ENCODE results near the gene CD300LD.
"Not testable (repeated sequence)": the region's sequence is repeated elsewhere in the genome, so short reads cannot be mapped to it uniquely, and the experiment has no call there.

The CD300LD gene

GRCh38 chr17:74606050-74606449 lies 14.0 kb upstream of the CD300LD start:
- no peak for DNase-seq (ENCODE audit: low spot score)

GRCh38 chr17:74605361-74605760 lies 13.3 kb upstream of the CD300LD start:
- no peak for DNase-seq (ENCODE audit: low spot score)

GRCh38 chr17:74604761-74605160 lies 12.7 kb upstream of the CD300LD start:
- no peak for DNase-seq (ENCODE audit: low spot score)

DNA sequence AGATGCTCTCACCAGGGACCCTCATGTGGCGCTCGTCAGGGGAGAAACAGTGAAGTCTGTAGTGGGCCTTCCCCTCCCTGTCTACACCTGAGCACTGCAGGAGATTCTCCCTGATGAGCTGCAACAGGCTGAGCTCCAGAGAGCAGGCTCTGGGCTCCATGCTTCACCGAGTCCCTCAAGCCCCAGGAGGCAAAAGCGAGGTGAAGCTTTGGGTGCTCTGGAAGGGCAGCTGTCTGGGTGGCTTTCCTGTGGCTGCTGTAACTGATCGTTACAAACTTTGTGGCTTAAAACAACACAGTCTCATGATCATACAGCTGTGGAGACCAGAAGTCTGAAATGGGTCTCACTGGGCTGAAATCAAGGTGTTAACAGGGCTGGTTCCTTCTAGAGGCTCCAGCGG lies 12.1 kb upstream of the CD300LD start:
- no peak for DNase-seq (ENCODE audit: low spot score)

GRCh38 chr17:74603746-74604145 lies 11.7 kb upstream of the CD300LD start:
- no peak for DNase-seq (ENCODE audit: low spot score)

DNA sequence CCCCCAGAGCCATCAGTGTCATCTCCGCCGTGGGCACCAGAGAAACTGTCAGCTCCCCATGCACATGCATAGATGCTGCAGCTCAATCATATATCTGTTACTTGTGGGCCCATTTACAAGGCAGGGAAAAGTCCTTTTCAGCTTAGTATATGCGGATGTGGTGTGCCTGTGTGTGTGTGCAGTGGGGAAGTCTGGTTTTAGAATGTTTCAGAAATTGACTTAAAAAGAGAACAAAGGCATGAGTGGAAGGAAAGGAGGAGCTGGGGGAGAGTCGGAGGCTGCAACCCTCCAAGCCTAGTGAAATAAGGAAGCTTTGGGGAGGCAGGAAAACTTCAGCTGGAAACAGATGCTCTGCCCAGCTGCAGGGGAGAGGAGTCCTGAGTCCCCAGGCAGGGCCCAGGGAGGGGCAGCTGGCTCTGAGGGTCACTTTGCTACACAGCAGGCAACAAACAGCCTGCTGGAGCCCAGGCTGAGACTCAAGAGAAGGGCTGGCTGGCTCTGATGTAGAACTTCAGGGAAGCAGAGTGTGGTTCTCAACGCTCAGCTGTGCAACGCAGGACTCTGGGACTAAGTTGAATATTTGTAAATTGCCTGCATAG lies 11.1 kb upstream of the CD300LD start:
- no peak for DNase-seq (ENCODE audit: low spot score)

DNA sequence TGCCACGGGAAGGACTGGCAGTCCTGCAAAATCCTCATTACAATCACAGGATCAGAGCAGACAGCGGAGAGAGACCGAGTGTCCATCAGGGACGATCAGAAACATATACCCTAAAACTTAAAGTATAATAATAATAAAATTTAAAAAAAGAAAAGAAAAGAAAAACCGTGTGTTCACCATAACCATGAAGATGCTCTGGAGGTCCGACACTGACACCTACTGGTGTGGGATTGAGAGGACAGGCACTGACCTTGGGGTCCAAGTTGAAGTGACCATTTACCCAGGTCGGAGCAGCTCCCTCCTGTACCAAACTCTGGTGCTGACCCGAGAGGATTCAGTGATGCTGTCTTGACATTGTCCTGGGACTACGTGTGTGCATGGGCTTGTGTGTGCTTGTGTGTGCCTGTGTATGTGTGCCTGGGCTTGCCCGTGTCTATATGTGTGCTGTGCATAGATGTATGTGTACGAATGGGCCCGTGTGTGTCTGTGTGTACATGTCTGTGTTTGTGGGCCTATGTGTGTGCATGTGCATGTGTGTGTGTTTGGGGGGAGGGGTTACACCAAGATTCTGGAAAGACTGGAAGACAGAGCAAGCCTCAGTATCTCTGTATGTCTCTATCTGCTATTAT lies 10.0 kb upstream of the CD300LD start:
- peak; percentile 45 for DNase-seq (ENCODE audit: low spot score)

DNA sequence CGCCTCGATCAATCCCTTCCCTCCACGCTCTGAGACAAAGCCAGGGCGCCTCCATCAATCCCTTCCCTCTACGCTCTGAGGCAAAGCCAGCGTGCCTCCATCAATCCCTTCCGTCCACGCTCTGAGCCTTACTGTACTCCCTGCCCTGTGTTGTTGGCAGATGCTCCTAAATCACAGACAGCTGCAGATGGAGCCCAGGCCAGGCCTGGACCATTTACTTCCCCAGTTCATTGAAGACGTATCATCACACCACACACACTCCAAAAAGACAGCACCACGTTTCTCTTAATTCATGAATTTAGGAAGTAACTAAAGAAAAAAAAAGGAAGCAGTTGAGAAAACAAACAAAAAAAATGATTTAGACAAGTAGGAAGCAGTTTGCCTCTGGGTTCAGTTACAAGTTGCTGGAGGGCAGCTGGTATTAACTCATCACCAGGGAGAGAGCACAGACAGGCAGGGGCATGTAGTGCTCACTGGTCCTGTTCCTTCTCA lies 7.4 kb upstream of the CD300LD start:
- no peak for DNase-seq (ENCODE audit: low spot score)

DNA sequence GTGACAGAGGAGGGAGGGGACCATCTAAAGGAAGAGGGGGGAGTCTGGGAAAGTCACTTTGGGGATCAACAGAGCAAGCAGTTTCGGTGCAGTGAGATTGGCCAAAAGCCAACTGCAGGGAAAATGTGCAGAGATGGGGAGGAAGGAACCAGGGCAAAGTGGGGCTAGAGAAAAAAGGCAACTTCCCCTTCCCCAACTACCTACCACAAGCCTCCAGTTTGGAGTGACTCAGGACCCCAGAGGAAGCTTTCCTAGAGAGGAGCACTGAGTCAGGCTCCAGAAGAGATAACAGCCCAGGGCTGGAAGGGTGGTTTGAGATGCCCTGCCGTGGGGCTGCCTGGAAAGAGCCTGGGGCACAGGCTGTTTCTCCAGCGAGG lies 6.9 kb upstream of the CD300LD start:
- DNase-seq (ENCODE audit: low spot score), result no peak

GRCh38 chr17:74598346-74599022 lies 6.4 kb upstream of the CD300LD start:
- no peak for DNase-seq (ENCODE audit: low spot score)

- DNase-seq (ENCODE audit: low spot score), result no peak
Observed at GRCh38 chr17:74597069-74597790, 5.1 kb upstream of the CD300LD start.

DNA sequence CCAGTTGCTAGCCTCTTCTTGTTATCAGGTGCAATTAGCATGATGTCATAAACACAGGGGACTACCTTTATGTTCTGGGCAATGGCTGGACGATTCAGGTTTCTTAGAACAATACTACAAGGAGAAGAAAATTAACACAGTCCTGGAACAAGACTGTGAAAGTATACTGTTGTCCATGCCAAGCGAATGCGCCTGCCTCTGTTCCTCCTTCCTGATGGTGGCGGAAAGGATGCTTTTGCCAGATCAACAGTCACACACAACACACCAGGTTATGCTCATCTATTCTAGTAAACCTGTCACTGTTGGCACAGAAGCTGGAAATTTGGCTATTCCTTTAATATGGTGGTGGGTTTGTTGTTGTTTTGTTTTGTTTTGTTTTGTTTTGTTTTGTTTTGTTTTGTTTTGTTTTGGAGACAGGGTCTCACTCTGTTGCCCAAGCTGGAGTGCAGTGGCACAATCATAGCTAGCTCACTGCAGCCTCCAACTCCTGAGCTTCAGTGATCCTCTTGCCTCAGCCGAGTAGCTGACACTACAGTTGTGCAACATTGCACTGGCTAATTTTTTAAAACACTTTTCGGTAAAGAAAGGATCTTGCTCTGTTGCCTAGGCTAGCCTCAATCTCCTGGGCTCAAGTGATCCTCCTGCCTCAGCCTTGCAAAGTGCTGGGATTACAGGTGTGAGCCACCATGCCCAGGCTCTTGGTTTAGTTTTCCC lies 3.1 kb upstream of the CD300LD start:
- DNase-seq (ENCODE audit: low spot score), result no peak

DNA sequence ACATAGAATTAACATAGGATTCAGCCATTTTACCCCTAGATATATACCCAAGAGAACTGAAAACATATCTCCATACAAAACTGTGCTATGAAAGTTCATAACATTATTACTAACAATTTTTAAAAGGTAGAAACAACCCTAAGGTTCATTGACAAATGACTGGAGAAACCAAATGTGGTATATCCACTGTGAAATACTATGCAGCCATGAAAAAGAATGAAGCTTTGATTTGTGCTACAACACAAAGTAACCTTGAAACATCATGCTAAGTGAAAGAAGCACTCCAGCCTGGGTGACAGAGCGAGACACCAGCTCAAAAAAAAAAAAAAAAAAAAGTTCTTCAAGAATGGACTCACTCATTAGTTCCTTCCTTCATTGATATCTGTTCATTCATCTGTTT lies 580 bp downstream of the CD300LD start:
- DNase-seq (ENCODE audit: low spot score), result no peak

DNA sequence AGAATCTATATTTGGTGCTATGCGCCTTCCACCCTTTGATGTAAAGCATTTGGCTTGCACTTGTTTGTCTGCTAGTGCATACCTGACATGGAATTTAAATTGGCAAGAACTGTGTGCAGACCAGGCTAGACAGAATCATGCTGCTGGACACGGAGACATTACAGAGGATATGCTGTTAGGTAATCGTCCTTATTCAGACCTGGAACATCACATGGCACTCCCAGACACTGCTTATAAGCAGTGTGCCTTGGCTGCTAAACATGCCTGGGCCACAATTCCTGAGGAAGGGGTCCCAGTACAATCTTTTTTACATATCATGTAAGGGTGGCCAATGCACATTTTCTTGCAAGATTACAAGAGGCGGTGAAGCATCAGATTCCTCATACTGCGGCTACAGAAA lies 6.4 kb downstream of the CD300LD start:
- DNase-seq (ENCODE audit: low spot score), result no peak

GRCh38 chr17:74584292-74585060 lies 7.6 kb downstream of the CD300LD start:
- peak; percentile 41 for DNase-seq (ENCODE audit: low spot score)

DNA sequence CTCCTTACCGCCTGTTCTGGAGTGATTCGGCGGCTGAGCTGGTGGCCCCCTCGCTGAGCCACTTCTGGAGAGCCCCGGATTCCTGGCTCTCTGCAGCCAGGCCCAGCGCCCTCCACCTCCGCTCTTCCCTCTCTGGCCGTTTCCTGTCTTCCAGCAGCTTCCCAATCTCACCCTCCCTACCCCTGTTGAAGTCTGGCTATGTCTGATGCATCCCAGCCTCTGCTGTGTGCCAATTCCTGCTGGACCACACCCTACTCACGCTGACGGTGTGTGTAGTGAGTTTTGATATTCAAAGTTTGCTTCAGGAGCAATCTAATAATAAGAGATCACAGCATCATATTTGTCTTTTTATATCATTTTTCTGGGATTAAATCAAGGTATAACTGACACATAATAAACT lies 9.4 kb downstream of the CD300LD start:
- DNase-seq (ENCODE audit: low spot score), result no peak

- no peak for DNase-seq (ENCODE audit: low spot score)
Observed at GRCh38 chr17:74579900-74580299, 12.2 kb downstream of the CD300LD start.

DNA sequence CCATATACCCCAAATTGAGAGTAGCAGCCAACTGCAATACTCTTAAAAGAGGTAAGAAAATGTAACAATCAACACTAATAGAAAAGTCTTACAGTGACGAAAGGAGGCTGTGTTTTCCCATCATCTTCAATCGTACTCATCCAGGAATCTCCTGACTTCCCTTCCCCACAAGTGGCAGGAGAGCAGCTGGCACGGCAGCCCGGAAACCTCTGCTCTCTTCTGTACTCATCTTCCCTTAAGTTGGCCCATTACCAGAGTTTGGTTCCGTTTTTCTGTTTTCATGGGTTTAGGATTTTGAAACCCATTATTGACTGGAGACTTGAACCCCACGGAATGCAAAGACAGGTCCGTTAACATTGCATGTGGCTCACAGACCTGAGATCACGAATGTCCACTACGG lies 13.1 kb downstream of the CD300LD start:
- no peak for DNase-seq (ENCODE audit: low spot score)

- peak; percentile 27 for DNase-seq (ENCODE audit: low spot score)
Observed at GRCh38 chr17:74574489-74575142, 17.5 kb downstream of the CD300LD start.

GRCh38 chr17:74573635-74574034 lies 18.4 kb downstream of the CD300LD start:
- not testable (repeated sequence) for DNase-seq (ENCODE audit: low spot score)

DNA sequence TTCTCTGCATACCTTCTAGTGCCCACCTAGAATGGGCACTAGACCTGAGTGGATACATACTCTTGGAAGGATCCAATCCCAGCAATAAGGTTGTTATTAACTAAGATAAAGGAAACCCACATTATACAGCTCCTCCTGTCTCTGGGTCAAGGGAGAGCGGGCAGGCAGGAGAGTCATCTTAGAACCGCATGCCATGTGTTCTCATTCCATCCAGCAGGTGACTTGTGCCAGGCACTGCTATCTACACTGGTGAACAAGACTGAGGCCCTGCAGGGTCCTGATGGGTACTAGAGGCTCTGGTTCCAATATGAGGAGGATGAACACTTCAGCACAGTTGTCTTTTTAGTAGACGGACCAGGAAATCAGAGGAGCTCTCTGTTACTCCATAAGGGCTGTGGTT lies 18.9 kb downstream of the CD300LD start:
- no peak for DNase-seq (ENCODE audit: low spot score)
